ENCODE measurements around the gene NPSR1. TPM values are rescaled to one million over a fixed set of nuclear protein-coding genes. Genes with fewer than 3 reads are reported as not detected.

Gene NPSR1
- total RNA-seq, 1 donor from 2014 or later = not detected

GRCh38 chr7:34842782-34843181 is 184.8 kb downstream of the NPSR1 start:
- H3K36me3 Mint-ChIP-seq (ENCODE audit: low read depth, unreplicated experiment) = no peaks in the 10 kb centered on the region
- H3K4me2 ChIP-seq (ENCODE audit: low read length) = no peak overlapping the region
- no peak overlapping the region for H3K27ac ChIP-seq (ENCODE audit: low read depth, low read length)
- H3K4me3 ChIP-seq (ENCODE audit: insufficient read depth, low read depth, low read length) = no peak overlapping the region
- H3K27me3 ChIP-seq (ENCODE audit: insufficient read depth, low read length) = no peaks in the 10 kb centered on the region
- no peak for FAIRE-seq
- TF ChIP-seq EZH2 (IDR thresholded peaks at IDR 0.05; ENCODE audit: insufficient read depth, low read length) = no peak
- TF ChIP-seq, protein P1, sequence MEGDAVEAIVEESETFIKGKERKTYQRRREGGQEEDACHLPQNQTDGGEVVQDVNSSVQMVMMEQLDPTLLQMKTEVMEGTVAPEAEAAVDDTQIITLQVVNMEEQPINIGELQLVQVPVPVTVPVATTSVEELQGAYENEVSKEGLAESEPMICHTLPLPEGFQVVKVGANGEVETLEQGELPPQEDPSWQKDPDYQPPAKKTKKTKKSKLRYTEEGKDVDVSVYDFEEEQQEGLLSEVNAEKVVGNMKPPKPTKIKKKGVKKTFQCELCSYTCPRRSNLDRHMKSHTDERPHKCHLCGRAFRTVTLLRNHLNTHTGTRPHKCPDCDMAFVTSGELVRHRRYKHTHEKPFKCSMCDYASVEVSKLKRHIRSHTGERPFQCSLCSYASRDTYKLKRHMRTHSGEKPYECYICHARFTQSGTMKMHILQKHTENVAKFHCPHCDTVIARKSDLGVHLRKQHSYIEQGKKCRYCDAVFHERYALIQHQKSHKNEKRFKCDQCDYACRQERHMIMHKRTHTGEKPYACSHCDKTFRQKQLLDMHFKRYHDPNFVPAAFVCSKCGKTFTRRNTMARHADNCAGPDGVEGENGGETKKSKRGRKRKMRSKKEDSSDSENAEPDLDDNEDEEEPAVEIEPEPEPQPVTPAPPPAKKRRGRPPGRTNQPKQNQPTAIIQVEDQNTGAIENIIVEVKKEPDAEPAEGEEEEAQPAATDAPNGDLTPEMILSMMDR (IDR thresholded peaks at IDR 0.05; ENCODE audit: insufficient read depth, low read depth, low read length) = no peak
- no peaks in the 10 kb centered on the region for H3K36me3 ChIP-seq (ENCODE audit: insufficient read depth, low read length)
- no peak overlapping the region for H3K9ac ChIP-seq (ENCODE audit: low read length)
- H4K20me1 ChIP-seq (ENCODE audit: insufficient read depth, low read length) = no peaks in the 10 kb centered on the region
- H3K27ac Mint-ChIP-seq (ENCODE audit: unreplicated experiment) = peak overlapping the region; percentile 0
- no peaks in the 10 kb centered on the region for H3K9me3 ChIP-seq (ENCODE audit: insufficient read depth, low read depth, low read length)
- no peaks in the 10 kb centered on the region for H3K9me3 Mint-ChIP-seq (ENCODE audit: unreplicated experiment)
- DNase-seq (ENCODE audit: low read depth) = peak; percentile 81
- peaks cover 17% of the 10 kb centered on the region for H3K4me1 ChIP-seq (ENCODE audit: insufficient read depth, low read length)
- H3K4me1 Mint-ChIP-seq (ENCODE audit: low read depth, unreplicated experiment) = peaks cover 33% of the 10 kb centered on the region
- no peaks in the 10 kb centered on the region for H3K79me2 ChIP-seq (ENCODE audit: insufficient read depth, low read length)
- H3K27me3 Mint-ChIP-seq (ENCODE audit: low read depth, unreplicated experiment) = no peaks in the 10 kb centered on the region
- no peak overlapping the region for H3K4me3 Mint-ChIP-seq (ENCODE audit: unreplicated experiment)
- H2AFZ ChIP-seq (ENCODE audit: low read depth, low read length) = no peak overlapping the region

GRCh38 chr7:34844406-34844805 is 186.4 kb downstream of the NPSR1 start:
- Histone ChIP-seq H3K27me3 (ENCODE audit: insufficient read depth, low read length) (no peaks in the 10 kb centered on the region), H3K4me2 (ENCODE audit: low read length) (no peak overlapping the region), H3K36me3 (ENCODE audit: insufficient read depth, low read length) (no peaks in the 10 kb centered on the region), H2AFZ (ENCODE audit: low read depth, low read length) (no peak overlapping the region), H3K79me2 (ENCODE audit: insufficient read depth, low read length) (no peaks in the 10 kb centered on the region), H3K4me3 (ENCODE audit: insufficient read depth, low read depth, low read length) (no peak overlapping the region), H3K9ac (ENCODE audit: low read length) (no peak overlapping the region), H3K9me3 (ENCODE audit: insufficient read depth, low read depth, low read length) (no peaks in the 10 kb centered on the region), H3K4me1 (ENCODE audit: insufficient read depth, low read length) (peaks cover 10% of the 10 kb centered on the region), H3K27ac (ENCODE audit: low read depth, low read length) (no peak overlapping the region), H4K20me1 (ENCODE audit: insufficient read depth, low read length) (no peaks in the 10 kb centered on the region)
- no peaks in the 10 kb centered on the region for H3K27me3 Mint-ChIP-seq (ENCODE audit: low read depth, unreplicated experiment)
- no peak overlapping the region for H3K27ac Mint-ChIP-seq (ENCODE audit: unreplicated experiment)
- DNase-seq (ENCODE audit: low read depth) (no peak), FAIRE-seq (no peak)
- H3K9me3 Mint-ChIP-seq (ENCODE audit: unreplicated experiment) = no peaks in the 10 kb centered on the region
- no peaks in the 10 kb centered on the region for H3K36me3 Mint-ChIP-seq (ENCODE audit: low read depth, unreplicated experiment)
- TF ChIP-seq EZH2 (IDR thresholded peaks at IDR 0.05; ENCODE audit: insufficient read depth, low read length) = no peak
- TF ChIP-seq, protein P1 (IDR thresholded peaks at IDR 0.05; ENCODE audit: insufficient read depth, low read depth, low read length) = no peak
- peaks cover 26% of the 10 kb centered on the region for H3K4me1 Mint-ChIP-seq (ENCODE audit: low read depth, unreplicated experiment)
- H3K4me3 Mint-ChIP-seq (ENCODE audit: unreplicated experiment) = no peak overlapping the region

DNA sequence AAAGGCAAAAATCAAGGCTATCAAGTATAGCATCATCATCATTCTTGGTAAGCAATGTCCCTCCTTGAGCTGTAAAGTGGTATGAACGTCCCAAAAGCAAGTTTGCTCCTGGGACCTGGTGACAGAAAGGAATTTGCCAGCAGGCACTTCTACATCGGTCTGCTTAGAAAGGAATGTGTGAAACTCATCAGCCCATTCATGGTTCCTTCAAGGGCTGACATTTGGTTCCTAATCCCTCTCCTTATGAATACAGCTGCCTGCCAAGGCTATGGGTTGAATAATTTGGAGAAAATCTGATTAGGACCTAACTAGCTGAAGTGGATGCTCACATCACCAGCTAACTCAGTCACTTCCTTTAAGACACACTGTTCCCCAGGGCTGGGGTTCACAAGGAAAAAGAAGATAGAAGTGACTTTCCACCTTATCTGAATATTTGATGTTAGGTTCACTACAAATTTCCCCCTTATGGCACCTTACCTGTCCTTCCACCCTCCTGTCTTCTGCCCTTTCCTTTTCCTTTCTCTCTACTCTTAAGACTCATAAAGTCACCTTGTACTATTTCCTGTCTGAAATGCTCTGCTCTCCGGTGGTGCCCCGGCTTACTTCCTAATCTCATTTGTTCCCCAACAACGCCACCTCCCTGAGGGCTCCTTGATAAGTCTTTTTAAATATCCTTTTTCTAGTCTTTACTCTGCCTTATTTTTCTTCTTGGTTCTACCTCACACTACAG is 187.1 kb downstream of the NPSR1 start:
- Mint-ChIP-seq H3K27ac (ENCODE audit: unreplicated experiment) (peak overlapping the region; percentile 56), H3K9me3 (ENCODE audit: unreplicated experiment) (no peaks in the 10 kb centered on the region), H3K4me1 (ENCODE audit: low read depth, unreplicated experiment) (peaks cover 26% of the 10 kb centered on the region), H3K4me3 (ENCODE audit: unreplicated experiment) (peak overlapping the region; percentile 36), H3K27me3 (ENCODE audit: low read depth, unreplicated experiment) (no peaks in the 10 kb centered on the region), H3K36me3 (ENCODE audit: low read depth, unreplicated experiment) (no peaks in the 10 kb centered on the region)
- no peak overlapping the region for H3K4me2 ChIP-seq (ENCODE audit: low read length)
- TF ChIP-seq EZH2 (IDR thresholded peaks at IDR 0.05; ENCODE audit: insufficient read depth, low read length) = no peak
- TF ChIP-seq, protein P1 (IDR thresholded peaks at IDR 0.05; ENCODE audit: insufficient read depth, low read depth, low read length) = no peak
- H2AFZ ChIP-seq (ENCODE audit: low read depth, low read length) = no peak overlapping the region
- H3K36me3 ChIP-seq (ENCODE audit: insufficient read depth, low read length) = no peaks in the 10 kb centered on the region
- FAIRE-seq (no peak), DNase-seq (ENCODE audit: low read depth) (no peak)
- H3K9me3 ChIP-seq (ENCODE audit: insufficient read depth, low read depth, low read length) = no peaks in the 10 kb centered on the region
- H3K4me3 ChIP-seq (ENCODE audit: insufficient read depth, low read depth, low read length) = no peak overlapping the region
- H3K27me3 ChIP-seq (ENCODE audit: insufficient read depth, low read length) = no peaks in the 10 kb centered on the region
- peaks cover 10% of the 10 kb centered on the region for H3K4me1 ChIP-seq (ENCODE audit: insufficient read depth, low read length)
- no peaks in the 10 kb centered on the region for H4K20me1 ChIP-seq (ENCODE audit: insufficient read depth, low read length)
- H3K79me2 ChIP-seq (ENCODE audit: insufficient read depth, low read length) = no peaks in the 10 kb centered on the region
- H3K27ac ChIP-seq (ENCODE audit: low read depth, low read length) = no peak overlapping the region
- H3K9ac ChIP-seq (ENCODE audit: low read length) = no peak overlapping the region

All from astrocyte (in vitro differentiated cells and primary cell).